Activated CD4-positive, alpha-beta T cell treated with anti-CD3 and anti-CD28 coated beads for 36 hours (primary cell): ENCODE results near the gene CDK10. TPM values are rescaled to one million over a fixed set of nuclear protein-coding genes. Genes with fewer than 3 reads are reported as not detected.

ENCODE experiments used
- ATAC-seq: fragments of 200-7000 bp; cut with Tn5 transposase; one replicate; pipeline ENCODE4 v1.10.0; 2021; ENCODE audit warnings: mild to moderate bottlenecking, moderate library complexity
- CTCF ChIA-PET: fragments of 350-600 bp; sonication (Branson Sonifier 250); formaldehyde crosslinking; loops from one replicate; lab custom pipeline; 2021; ENCODE audit warnings: antibody characterized with exemption; lab: Charles Lee
- POLR2A ChIA-PET: fragments of 350-600 bp; sonication (Branson Sonifier 250); formaldehyde crosslinking; loops from one replicate; lab custom pipeline; 2021; ENCODE audit warnings: antibody characterized with exemption, inconsistent platforms; lab: Charles Lee
- DNase-seq: peaks from one replicate; pipeline ENCODE4 v3.0.0-alpha.2; 2020
- H3K27ac Mint-ChIP-seq: one replicate; pipeline ENCODE4 v1.8.0; 2021; ENCODE audit warnings: mixed read lengths
- H3K27me3 Mint-ChIP-seq: one replicate; pipeline ENCODE4 v1.8.0; 2021; ENCODE audit warnings: mixed read lengths
- H3K36me3 Mint-ChIP-seq: one replicate; pipeline ENCODE4 v1.8.0; 2021; ENCODE audit warnings: low read depth, mixed read lengths
- H3K4me1 Mint-ChIP-seq: one replicate; pipeline ENCODE4 v1.8.0; 2021; ENCODE audit warnings: mixed read lengths
- H3K4me3 Mint-ChIP-seq: one replicate; pipeline ENCODE4 v1.8.0; 2021; ENCODE audit warnings: mild to moderate bottlenecking, moderate library complexity, mixed read lengths
- H3K9me3 Mint-ChIP-seq: one replicate; pipeline ENCODE4 v1.8.0; 2021; ENCODE audit warnings: low read depth, mixed read lengths
- intact Hi-C, 2 experiments: fragments of 100-400 bp; cut with DNase I in 1 of 2; cut with micrococcal nuclease in 1 of 2; formaldehyde crosslinking; loops; one replicate each; pipeline versions ENCODE4 v1.14.2 to v1.15.1; 2022 to 2024; cut with DNase I, micrococcal nuclease
- total RNA-seq, 2 experiments: library from RNA; stranded (reverse); gene quantifications; one replicate each; pipeline ENCODE4 v1.2.3, GENCODE V29; 2021

Gene CDK10
- total RNA-seq, 2 experiments from 2014 or later: 78.1 to 89.8 TPM

DNA sequence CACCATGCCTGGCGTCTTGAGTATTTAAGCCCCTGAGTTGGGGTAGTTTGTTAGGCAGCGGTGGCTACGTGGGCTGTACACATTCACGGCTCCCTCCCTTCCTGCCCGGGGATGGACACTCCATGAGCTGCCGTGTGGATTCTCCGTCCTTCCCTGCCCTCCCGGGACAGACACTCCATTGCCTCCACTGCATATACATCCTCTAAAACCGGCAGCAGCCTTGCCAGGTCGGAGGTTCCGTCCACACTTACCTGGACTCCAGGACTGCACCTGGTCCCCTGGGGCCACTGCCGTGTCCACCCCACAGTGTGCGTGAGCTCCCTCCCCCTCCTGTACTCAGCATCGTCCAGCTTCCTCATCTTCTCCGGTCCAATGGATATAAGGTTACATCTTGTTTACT, 18.5 kb downstream of the CDK10 start:
- POLR2A ChIA-PET: no interaction called here
- no peak overlapping the region for H3K4me3 Mint-ChIP-seq

DNA sequence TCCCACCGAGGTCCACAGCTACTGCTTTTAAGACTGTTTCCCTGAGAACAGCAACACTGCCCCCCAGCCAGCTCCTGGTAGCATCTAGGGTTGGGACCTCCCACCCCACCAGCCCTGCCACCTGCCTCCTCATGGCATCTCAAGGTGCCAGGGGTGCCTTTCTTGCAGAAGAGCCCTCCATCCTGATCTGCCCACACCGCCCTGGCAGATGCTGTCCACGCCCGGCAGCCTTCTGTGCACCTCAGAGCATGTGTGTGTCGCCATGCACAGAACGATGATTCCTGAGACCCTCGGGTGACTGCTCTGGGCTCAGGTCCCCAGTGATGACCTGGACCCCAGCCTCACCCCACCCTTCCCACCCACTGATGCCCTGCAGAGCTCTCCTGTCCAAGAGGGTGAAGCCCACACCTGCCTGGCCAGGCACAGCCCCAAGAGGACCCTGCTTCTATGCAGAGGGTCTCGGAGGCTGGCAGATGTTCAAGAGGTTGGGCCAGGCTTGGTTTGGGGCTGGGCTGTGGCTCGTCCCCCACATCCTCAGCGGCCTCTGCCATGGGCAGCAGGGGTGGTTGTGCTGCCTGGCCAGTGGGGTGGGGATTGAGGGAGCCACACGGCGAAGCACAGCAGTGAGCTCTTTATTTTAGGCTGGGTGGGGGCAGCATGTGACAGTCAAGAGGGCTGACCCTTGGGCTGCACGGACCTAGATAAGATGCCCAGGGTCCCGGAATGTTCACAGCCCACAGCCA, 20.2 kb downstream of the CDK10 start:
- Mint-ChIP-seq H3K27me3 (no peaks in the 10 kb centered on the region), H3K4me1 (peaks cover 10% of the 10 kb centered on the region), H3K27ac (no peak overlapping the region), H3K36me3 (no peaks in the 10 kb centered on the region), H3K4me3 (no peak overlapping the region), H3K9me3 (no peaks in the 10 kb centered on the region)
- DNase-seq: no peak
- ChIA-PET POLR2A (interaction anchor here (1.2 to 1.3 kb wide), 2 partner anchors 154 to 157 kb away, joined by 5 to 6 read pairs; no protein-coding TSS in a partner anchor), CTCF (interaction anchor here (0.6 to 3.5 kb wide), 21 partner anchors 9 to 203 kb away, joined by 3 to 31 read pairs (median 6); partner anchors contain the start of gene VPS9D1)
- ATAC-seq: no peak
- intact Hi-C loops: loop anchor here (1.0 to 2.0 kb wide), 3 partner anchors 84 to 155 kb away; no protein-coding TSS in a partner anchor

More for the DNA sequence above, 18.5 kb downstream of the CDK10 start:
- ATAC-seq: no peak
- H3K9me3 Mint-ChIP-seq: no peaks in the 10 kb centered on the region
- CTCF ChIA-PET: interaction anchor here (0.8 to 3.5 kb wide), 8 partner anchors 10 to 159 kb away, joined by 4 to 31 read pairs (median 10); no protein-coding TSS in a partner anchor
- DNase-seq: no peak
- H3K4me1 Mint-ChIP-seq: peaks cover 11% of the 10 kb centered on the region
- H3K36me3 Mint-ChIP-seq: no peaks in the 10 kb centered on the region
- intact Hi-C loops: no loop called here
- no peaks in the 10 kb centered on the region for H3K27me3 Mint-ChIP-seq
- H3K27ac Mint-ChIP-seq: no peak overlapping the region

GRCh38 chr16:89707695-89708094, 21.2 kb downstream of the CDK10 start:
- intact Hi-C loops: loop anchor here in 1 of 2 experiments (2.0 kb wide), 1 partner anchor 83 kb away; no protein-coding TSS in a partner anchor
- ATAC-seq (no peak), DNase-seq (no peak)
- Mint-ChIP-seq H3K9me3 (no peaks in the 10 kb centered on the region), H3K27ac (no peak overlapping the region), H3K4me1 (peaks cover 3% of the 10 kb centered on the region), H3K36me3 (no peaks in the 10 kb centered on the region), H3K4me3 (no peak overlapping the region), H3K27me3 (no peaks in the 10 kb centered on the region)
- ChIA-PET CTCF (interaction anchor here (1.0 to 3.5 kb wide), 3 partner anchors 8 to 153 kb away, joined by 7 to 31 read pairs (median 25); no protein-coding TSS in a partner anchor), POLR2A (interaction anchor here (1.2 kb wide), 1 partner anchor 17 kb away, joined by 5 read pairs; no protein-coding TSS in a partner anchor)

DNA sequence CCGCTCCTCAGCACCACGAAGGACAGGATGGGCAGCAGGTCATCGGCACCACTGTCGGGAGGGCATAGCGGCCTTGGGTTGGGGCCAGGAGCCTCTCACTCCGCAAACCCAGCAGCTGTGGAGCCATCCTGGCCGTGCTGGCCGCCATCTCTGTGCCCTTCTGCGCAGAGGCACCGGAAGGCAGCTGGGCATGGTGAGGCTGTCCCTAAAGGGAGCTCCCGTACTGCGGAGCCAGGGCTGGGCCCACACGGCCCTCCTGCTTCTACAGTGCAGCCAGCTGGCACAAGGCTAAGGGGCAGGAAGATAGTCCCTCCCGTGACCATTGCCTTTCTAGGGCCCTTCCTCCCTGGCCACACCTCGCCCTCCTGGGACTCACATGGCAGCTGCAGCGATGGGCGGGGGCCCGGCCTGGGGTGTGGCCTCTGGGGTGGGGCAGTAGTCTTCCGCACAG, 22.0 kb downstream of the CDK10 start:
- H3K9me3 Mint-ChIP-seq: no peaks in the 10 kb centered on the region
- H3K27ac Mint-ChIP-seq: no peak overlapping the region
- H3K27me3 Mint-ChIP-seq: no peaks in the 10 kb centered on the region
- intact Hi-C loops: no loop called here
- ChIA-PET CTCF (interaction anchor here (1.0 kb wide), 1 partner anchor 53 kb away, joined by 3 read pairs; no protein-coding TSS in a partner anchor), POLR2A (interaction anchor here (1.2 kb wide), 1 partner anchor 16 kb away, joined by 5 read pairs; no protein-coding TSS in a partner anchor)
- peaks cover 3% of the 10 kb centered on the region for H3K4me1 Mint-ChIP-seq
- H3K36me3 Mint-ChIP-seq: no peaks in the 10 kb centered on the region
- ATAC-seq (no peak), DNase-seq (no peak)
- no peak overlapping the region for H3K4me3 Mint-ChIP-seq

DNA sequence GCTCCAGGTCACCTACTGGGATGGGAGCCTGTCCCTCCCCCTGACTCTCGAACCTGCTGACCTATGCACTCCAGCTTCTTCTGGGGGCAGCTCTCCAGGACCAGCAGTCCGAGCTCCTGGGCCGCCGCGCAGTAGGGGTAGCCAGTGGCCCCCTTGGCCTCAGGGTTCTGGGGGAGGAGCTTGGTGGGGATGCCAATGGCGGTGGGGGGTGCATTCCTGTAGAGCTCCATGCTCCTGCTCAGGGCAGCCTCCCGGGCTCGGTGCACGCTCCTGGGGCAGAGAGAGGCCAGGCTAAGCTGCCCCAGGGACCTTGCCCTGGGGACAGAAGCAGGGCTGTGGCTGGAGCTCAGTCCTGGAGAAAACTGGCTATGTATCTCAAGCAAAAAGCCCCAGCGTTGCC, 22.7 kb downstream of the CDK10 start:
- no peak for DNase-seq
- Mint-ChIP-seq H3K4me1 (peaks cover 6% of the 10 kb centered on the region), H3K4me3 (no peak overlapping the region), H3K27me3 (no peaks in the 10 kb centered on the region), H3K36me3 (peaks cover 2% of the 10 kb centered on the region), H3K9me3 (no peaks in the 10 kb centered on the region), H3K27ac (no peak overlapping the region)
- no peak for ATAC-seq
- ChIA-PET CTCF (interaction anchor here (1.0 kb wide), 1 partner anchor 53 kb away, joined by 3 read pairs; no protein-coding TSS in a partner anchor), POLR2A (interaction anchor here (0.8 kb wide), 1 partner anchor 57 kb away, joined by 3 read pairs; no protein-coding TSS in a partner anchor)
- intact Hi-C loops: no loop called here

- Mint-ChIP-seq H3K36me3 (peaks cover 7% of the 10 kb centered on the region), H3K27me3 (no peaks in the 10 kb centered on the region), H3K9me3 (no peaks in the 10 kb centered on the region), H3K4me1 (peaks cover 10% of the 10 kb centered on the region), H3K4me3 (no peak overlapping the region), H3K27ac (no peak overlapping the region)
- DNase-seq: no peak
- CTCF ChIA-PET: interaction anchor here (1.0 to 1.8 kb wide), 3 partner anchors 9 to 150 kb away, joined by 3 to 7 read pairs (median 3); partner anchors contain the start of gene SPATA2L
- no peak for ATAC-seq
- POLR2A ChIA-PET: interaction anchor here (0.8 kb wide), 2 partner anchors 10 to 58 kb away, joined by 3 read pairs; no protein-coding TSS in a partner anchor
- intact Hi-C loops: no loop called here
Measured at GRCh38 chr16:89709716-89710432, 23.4 kb downstream of the CDK10 start.

- POLR2A ChIA-PET: interaction anchor here (0.8 kb wide), 1 partner anchor 11 kb away, joined by 3 read pairs; no protein-coding TSS in a partner anchor
- DNase-seq: no peak
- intact Hi-C loops: loop anchor here in 1 of 2 experiments (1.0 kb wide), 3 partner anchors 9 to 162 kb away; partner anchors contain the start of genes TCF25 and ZNF276
- ATAC-seq: no peak
- H3K36me3 Mint-ChIP-seq: peaks cover 10% of the 10 kb centered on the region
- no peak overlapping the region for H3K27ac Mint-ChIP-seq
- H3K27me3 Mint-ChIP-seq: no peaks in the 10 kb centered on the region
- H3K4me1 Mint-ChIP-seq: peaks cover 11% of the 10 kb centered on the region
- CTCF ChIA-PET: interaction anchor here (1.1 to 1.8 kb wide), 2 partner anchors 10 to 149 kb away, joined by 3 to 7 read pairs; partner anchors contain the start of gene SPATA2L
- H3K4me3 Mint-ChIP-seq: peak overlapping the region; percentile 76
- H3K9me3 Mint-ChIP-seq: no peaks in the 10 kb centered on the region
Measured at GRCh38 chr16:89710709-89711564, 24.4 kb downstream of the CDK10 start.

- intact Hi-C loops: loop anchor here in 1 of 2 experiments (1.0 kb wide), 3 partner anchors 9 to 162 kb away; partner anchors contain the start of genes TCF25 and ZNF276
- DNase-seq (peak; percentile 92), ATAC-seq (peak; percentile 89)
- no peak overlapping the region for H3K27ac Mint-ChIP-seq
- peak overlapping the region; percentile 76 for H3K4me3 Mint-ChIP-seq
- POLR2A ChIA-PET: no interaction called here
- no peaks in the 10 kb centered on the region for H3K9me3 Mint-ChIP-seq
- H3K36me3 Mint-ChIP-seq: peaks cover 10% of the 10 kb centered on the region
- peaks cover 8% of the 10 kb centered on the region for H3K4me1 Mint-ChIP-seq
- CTCF ChIA-PET: interaction anchor here (1.8 kb wide), 1 partner anchor 11 kb away, joined by 7 read pairs; the partner anchor contains the start of gene SPATA2L
- no peaks in the 10 kb centered on the region for H3K27me3 Mint-ChIP-seq
Measured at GRCh38 chr16:89711601-89712273, 25.2 kb downstream of the CDK10 start.

DNA sequence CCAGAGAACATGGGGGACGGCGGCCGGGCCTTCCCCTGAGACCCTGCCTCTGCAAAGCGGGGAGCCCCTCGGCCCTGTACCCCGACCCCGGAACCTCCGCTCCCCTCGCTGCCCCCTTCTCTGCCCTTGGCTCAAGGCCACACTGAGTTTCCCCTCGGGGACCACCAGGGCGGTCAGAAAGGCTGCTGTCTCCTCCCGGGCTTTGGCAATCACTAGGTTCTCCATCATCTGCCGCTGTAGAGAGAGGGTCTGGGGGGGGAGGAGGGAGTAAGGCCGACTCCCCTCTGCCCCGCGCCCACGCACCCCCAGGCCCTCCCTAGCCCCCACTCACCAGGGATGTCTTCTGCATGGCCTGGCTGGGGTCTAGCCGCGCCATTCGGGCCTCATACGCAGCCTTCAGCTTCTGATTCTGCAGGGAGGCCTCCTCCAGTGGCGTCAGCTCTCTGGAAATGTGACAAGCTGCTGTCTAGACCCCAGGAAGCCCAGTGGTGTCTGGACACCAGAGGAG, 25.8 kb downstream of the CDK10 start:
- H3K27me3 Mint-ChIP-seq: no peaks in the 10 kb centered on the region
- DNase-seq (no peak), ATAC-seq (no peak)
- intact Hi-C loops: no loop called here
- H3K27ac Mint-ChIP-seq: peak overlapping the region; percentile 58
- peaks cover 8% of the 10 kb centered on the region for H3K4me1 Mint-ChIP-seq
- POLR2A ChIA-PET: interaction anchor here (0.7 to 1.7 kb wide), 2 partner anchors 9 to 16 kb away, joined by 4 to 6 read pairs; no protein-coding TSS in a partner anchor
- CTCF ChIA-PET: no interaction called here
- peaks cover 12% of the 10 kb centered on the region for H3K36me3 Mint-ChIP-seq
- no peaks in the 10 kb centered on the region for H3K9me3 Mint-ChIP-seq
- H3K4me3 Mint-ChIP-seq: peak overlapping the region; percentile 76
